DMS114 treated with DMSO at 0.1 percent for 48 hours (cell line): Measurements from ENCODE around the gene OR2B2.

Experiments used
- DNase-seq: peaks from one replicate; lab custom pipeline; 2025; ENCODE audit not compliant: unreplicated experiment; lab: John Stamatoyannopoulos, UW

OR2B2 gene

DNA sequence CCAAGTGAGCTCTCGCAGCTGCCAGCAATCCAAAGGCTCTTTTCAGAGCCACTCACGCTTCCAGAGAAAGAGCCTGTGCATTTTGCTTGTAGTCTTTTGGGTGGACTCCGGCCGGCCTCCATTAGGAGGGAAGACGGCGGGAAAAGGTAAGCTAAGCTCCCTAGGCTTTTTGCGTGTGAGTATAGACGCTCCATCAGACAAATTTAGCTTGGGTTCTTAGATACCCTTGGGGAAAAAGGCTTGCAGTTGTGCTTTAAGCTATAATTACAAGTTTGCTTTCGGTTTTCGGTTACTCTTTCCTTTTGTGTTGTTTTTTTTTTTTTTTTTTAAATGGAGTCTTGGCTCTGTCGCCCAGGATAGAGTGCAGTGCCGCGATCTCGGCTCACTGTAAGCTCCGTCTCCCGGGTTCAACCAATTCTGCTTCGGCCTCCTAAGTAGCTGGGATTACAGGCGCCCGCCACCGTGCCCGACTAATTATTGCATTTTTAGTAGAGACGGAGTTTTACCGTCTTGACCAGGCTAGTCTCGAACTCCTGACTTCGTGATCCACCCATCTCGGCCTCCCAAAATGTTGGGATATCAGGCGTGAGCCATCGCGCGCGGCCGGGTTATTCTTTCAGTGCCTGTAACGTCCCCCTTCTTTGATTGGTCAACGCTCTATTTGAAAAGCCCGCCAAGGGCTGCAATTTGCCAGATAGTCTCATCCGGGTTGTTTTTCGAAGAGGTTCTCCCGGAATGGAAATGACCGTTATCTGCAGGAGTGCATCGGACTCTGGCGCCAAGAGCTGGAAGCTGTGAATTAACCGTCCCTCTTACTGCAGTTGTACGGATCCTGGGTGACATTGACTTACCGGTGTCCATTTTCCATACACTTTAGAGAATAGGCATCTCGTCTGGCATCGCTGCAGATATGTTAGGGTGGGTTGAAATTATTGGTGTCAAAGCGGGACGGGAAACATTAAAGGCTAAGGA lies 18.1 kb downstream of the OR2B2 start:
- peak; percentile 98 for DNase-seq

- DNase-seq: peak; percentile 99
Measured at GRCh38 chr6:27893059-27893835, 18.9 kb downstream of the OR2B2 start.

GRCh38 chr6:27892649-27893058 lies 19.5 kb downstream of the OR2B2 start:
- DNase-seq: no peak

DNA sequence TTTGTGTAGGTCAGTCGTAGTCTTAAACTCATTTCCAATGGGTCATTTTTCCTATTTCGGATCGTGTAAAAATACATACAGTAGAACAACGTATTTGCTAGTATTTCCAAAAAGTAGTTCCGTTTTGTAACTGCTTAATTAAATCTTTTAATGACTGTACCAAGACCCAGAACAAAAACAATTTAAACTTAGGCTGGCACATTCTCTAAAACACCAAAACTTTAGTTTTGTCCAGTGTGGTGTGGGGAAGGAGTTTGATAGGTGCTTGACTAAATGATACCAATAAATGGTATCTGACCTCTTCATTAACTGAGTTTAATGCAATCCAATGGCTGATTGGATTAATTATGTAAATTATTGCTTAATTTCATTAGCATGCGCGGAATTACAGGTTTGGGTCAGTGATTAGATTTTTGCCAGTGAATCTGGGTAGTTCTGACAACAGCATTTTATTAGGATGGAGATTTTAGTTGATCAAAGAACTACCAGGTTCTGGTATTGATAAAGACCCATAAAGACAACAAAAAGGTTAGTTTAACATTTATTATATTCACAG lies 20.8 kb downstream of the OR2B2 start:
- no peak for DNase-seq

DNA sequence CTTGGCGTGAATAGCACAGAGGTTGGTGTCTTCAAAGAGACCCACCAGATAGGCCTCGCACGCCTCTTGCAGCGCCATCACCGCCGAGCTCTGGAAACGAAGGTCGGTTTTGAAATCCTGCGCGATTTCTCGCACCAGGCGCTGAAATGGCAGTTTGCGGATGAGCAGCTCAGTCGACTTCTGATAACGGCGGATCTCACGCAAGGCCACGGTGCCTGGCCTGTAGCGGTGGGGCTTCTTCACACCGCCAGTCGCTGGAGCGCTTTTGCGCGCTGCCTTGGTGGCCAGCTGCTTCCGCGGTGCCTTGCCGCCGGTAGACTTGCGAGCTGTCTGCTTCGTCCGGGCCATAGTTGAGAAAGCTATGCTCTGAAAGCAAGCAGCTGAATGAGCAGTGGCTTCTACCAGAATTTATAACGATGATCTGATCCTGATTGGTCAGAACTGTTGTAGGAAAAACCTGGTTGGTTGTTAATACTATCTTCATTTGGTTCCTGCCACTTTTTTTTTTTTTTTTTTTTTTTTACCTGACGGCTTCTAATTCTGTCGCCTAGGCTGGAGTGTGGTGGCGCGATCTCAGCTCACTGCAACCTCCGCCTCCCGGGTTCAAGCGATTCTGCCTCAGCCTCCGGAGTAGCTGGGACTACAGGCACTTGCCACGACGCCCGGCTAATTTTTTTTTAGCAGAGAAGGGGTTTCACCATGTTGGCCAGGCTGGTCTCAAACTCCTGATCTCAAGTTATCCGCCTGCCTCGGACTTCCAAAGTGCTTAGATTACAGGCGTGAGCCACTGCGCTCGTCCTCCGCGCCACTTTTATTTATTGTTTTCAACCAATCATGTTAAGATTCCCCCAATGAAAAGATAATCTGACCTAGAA lies 21.5 kb downstream of the OR2B2 start:
- DNase-seq: peak; percentile 92

GRCh38 chr6:27889628-27890444 lies 22.4 kb downstream of the OR2B2 start:
- DNase-seq: no peak

DNA sequence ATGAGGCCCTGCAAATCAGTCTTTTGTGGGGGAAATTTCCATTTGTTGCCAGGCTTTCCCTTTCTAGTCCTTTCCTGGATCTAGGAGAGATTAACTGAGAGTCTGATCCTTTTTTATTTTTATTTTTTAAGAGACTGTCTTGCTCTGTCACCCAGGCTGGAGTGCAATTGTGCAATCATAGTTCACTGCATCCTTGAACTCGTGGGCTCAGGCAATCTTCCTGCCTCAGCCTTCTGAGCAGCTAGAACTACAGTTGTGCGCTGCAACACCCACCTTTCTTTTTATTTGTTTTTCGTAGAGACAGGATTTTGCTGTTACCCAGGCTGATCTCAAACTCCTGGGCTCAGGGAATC lies 22.9 kb downstream of the OR2B2 start:
- no peak for DNase-seq

- no peak for DNase-seq
Measured at GRCh38 chr6:27888566-27888965, 23.6 kb downstream of the OR2B2 start.

- no peak for DNase-seq
Measured at GRCh38 chr6:27886073-27886472, 26.1 kb downstream of the OR2B2 start.

DNA sequence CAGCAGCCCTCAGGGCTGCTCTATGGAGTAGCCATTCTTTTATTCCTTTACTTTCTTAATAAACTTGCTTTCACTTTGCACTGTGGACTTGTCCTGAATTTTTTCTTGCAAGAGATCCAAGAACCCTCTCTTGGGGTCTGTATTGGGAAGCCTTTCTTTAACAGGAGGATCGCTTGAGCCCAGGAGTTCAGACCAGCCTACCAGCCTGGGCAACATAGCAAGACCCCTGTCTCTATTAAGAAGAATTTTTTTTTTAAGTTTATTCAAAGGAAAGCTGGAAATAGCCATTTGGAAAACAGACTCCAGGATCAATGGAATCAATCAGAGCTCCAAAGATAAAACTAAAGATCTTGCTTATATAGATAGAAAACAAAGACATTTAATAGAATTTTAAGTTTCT lies 29.1 kb downstream of the OR2B2 start:
- DNase-seq: no peak

- DNase-seq: no peak
Measured at GRCh38 chr6:27882624-27883023, 29.6 kb downstream of the OR2B2 start.

DNA sequence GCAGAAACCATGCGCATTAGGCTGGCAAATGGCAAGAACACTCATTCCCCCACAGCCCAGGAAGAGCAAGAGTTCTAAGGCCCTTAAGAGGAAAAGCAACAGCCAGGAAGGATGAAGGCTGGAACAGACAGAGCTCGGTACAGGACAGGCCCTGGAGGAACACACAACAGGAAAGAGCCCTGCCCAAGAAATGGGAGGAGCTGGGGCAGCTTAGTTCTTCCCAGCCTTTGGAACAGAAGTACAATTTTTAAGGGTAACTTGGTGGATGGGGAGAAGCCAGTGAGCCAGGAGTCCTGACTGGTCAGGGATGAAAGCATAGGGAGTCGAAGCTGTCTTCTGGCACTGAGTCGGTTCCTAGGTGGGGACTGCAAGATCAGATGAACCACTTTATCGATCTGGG lies 32.4 kb downstream of the OR2B2 start:
- no peak for DNase-seq

- DNase-seq: no peak
Measured at GRCh38 chr6:27874016-27874415, 38.2 kb downstream of the OR2B2 start.

DNA sequence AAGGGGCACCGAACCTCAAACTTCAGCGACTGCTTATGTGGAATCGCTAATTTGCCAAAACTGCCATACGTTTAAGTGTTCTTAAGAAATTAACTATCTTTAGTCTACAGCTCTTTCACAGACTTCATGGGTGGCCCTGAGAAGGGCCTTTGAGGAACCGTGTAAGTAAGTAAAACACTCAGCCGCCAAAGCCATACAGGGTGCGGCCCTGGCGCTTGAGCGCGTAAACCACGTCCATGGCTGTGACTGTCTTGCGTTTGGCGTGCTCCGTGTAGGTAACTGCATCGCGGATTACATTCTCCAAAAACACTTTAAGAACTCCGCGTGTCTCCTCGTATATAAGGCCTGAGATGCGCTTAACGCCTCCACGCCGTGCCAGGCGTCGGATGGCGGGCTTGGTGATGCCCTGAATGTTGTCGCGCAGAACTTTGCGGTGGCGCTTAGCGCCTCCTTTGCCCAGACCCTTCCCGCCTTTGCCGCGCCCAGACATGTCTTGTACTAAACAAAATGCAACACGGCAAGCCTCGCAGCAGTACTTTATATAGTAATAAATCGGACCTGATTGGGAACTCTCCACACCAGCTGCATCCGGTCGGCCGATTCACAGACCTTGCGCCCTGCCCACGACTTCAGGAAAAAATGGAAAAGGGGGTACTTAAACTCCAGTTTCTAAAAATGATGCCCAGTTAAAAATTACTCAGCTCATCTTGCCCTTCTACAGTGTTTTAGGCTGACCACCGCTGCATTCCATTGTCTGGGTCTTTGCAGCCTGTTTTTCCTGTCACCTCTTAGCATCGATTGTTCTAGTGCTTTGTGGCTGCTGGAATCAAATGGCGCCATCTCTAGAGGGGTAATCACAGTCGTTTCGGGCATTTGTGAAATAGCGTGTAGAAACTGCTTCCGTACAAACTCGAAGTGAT lies 38.9 kb downstream of the OR2B2 start:
- no peak for DNase-seq

DNA sequence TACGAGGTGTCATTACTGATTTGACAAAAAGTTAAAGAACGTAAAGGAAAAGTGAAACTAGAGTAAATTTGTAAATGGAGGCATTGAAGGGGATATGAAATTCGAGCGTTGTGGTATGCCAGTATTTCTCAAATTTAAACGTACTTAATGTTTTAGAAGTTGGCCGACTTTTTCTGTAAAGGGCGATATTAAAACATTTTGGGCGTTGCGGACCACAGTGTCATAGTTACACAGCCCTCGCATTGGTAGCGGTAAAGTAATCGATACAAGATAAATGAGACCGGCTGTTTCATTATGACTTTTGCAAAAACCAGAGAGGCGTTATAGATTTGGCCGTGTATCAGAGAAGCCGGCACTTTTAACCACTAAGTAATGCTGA lies 39.6 kb downstream of the OR2B2 start:
- no peak for DNase-seq

DNA sequence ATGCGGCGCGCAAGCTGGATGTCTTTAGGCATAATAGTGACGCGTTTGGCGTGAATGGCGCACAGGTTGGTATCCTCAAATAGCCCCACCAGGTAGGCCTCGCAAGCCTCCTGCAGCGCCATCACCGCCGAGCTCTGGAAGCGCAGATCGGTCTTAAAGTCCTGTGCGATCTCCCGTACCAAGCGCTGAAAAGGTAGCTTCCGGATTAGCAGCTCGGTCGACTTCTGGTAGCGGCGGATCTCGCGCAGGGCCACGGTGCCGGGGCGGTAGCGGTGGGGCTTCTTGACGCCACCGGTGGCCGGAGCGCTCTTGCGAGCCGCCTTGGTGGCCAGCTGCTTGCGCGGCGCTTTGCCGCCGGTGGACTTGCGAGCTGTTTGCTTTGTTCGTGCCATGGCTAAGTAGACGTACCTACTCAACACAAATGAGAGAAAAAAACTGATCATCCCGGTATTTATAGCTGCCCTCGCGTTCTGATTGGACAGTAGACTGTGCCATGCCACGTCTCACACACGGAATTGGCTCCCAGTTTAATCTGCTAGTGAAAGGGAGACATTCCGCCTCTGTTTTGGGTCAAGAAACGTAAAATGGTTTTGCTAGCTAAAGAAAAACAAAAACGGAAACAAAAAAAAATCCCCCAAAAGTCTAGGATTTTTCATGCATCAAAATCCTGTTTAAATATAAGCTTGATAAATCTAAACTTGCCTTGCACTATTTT lies 40.1 kb downstream of the OR2B2 start:
- peak; percentile 93 for DNase-seq

GRCh38 chr6:27870291-27870870 lies 41.8 kb downstream of the OR2B2 start:
- DNase-seq: no peak

DNA sequence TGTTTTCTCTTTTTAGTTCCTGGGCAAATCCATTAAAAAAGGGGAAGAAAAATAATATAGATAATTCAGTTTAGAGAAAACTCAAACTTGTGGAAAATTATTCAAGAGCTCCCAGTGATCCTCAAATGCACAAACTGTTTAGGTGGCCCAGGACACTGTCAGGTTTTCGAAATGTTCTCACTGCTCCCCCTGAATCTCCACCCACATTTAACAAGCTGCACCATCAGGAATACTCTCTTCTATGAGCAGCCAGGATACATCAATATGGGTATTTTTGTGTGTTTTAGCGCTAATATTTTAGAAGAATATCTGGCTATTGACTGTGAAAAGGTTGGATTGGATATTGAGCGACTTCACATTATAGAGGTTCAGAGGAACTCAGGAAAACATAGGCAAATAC lies 43.9 kb downstream of the OR2B2 start:
- no peak for DNase-seq
